ENCODE data around the gene PDXP.

DNA sequence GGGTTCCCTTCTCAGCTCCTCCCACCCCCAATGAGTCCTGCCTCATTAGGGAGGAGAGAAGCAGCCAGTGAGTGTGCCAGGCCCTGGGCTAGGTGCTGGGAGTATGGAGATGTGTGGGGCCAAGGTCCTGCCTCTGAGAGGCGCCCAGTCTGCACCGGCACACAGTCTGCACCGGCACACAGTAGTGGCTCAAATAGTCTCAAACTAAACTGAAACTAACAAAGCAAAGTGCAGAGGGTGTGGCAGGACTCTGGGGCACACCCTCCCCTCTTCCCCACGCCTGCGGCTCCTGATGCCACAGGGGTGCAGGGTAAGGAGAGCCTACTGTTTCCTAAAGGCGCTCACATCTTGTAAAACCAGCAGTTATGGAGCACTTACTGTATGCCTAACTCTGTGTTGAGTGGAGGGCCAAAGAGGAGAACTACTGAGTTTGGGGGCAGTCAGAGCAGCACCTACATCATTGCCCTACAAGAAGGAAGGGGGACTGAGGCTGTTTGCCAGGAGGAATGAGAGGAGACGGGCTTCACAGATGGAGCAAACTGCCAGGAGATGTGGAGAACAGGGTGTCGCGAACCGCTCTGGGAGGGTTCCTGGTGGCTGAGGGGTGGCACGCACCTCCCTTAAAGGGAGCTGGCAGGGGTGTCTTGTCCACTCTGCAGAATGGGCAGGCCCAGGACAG, 20.0 kb upstream of the PDXP start:
- TF ChIP-seq, protein P1, sequence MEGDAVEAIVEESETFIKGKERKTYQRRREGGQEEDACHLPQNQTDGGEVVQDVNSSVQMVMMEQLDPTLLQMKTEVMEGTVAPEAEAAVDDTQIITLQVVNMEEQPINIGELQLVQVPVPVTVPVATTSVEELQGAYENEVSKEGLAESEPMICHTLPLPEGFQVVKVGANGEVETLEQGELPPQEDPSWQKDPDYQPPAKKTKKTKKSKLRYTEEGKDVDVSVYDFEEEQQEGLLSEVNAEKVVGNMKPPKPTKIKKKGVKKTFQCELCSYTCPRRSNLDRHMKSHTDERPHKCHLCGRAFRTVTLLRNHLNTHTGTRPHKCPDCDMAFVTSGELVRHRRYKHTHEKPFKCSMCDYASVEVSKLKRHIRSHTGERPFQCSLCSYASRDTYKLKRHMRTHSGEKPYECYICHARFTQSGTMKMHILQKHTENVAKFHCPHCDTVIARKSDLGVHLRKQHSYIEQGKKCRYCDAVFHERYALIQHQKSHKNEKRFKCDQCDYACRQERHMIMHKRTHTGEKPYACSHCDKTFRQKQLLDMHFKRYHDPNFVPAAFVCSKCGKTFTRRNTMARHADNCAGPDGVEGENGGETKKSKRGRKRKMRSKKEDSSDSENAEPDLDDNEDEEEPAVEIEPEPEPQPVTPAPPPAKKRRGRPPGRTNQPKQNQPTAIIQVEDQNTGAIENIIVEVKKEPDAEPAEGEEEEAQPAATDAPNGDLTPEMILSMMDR (IDR thresholded peaks at IDR 0.05; ENCODE audit: insufficient read depth, low read depth, low read length) = no peak
- no peak for TF ChIP-seq EZH2 (IDR thresholded peaks at IDR 0.05; ENCODE audit: insufficient read depth, low read length)
